ENCODE measurements around the gene ENOX1. TPM values are rescaled to one million over a fixed set of nuclear protein-coding genes. Genes with fewer than 3 reads are reported as not detected.

Gene ENOX1
- total and polyA plus RNA-seq, 2 donors (not counting 3 experiments of a cell fraction or from before 2014, with no cell fraction given): 0.17 to 0.97 TPM

- DNase-seq (ENCODE audit: low read depth, low spot score) (no peak), FAIRE-seq (no peak)
- H3K27ac ChIP-seq (ENCODE audit: insufficient read depth, low read depth, low read length): no peak overlapping the region
- H3K4me3 ChIP-seq (replicated peaks in 1 of 3; ENCODE audit: insufficient read depth in 1 of 3, low read depth in 1 of 3, low read length in 3 of 3): no peak overlapping the region
- no peaks in the 10 kb centered on the region for H3K27me3 ChIP-seq (ENCODE audit: control insufficient read depth in 2 of 2, insufficient read depth in 2 of 2, low read length in 2 of 2)
- ChIA-PET POLR2A (no interaction called here), CTCF (interaction anchor here (1.0 kb wide), 1 partner anchor 11 kb away, joined by 3 read pairs; no protein-coding TSS in a partner anchor)
- no TSS peak for BruUV-seq (replicated peaks)
- no peak overlapping the region for H2AFZ ChIP-seq (ENCODE audit: low read depth, low read length)
- H3K9ac ChIP-seq (replicated peaks; ENCODE audit: extremely low read depth, insufficient read depth, low read length): no peak overlapping the region
- H3K4me1 ChIP-seq (ENCODE audit: control insufficient read depth, extremely low read depth, insufficient read depth, low read length): peaks cover 2% of the 10 kb centered on the region
- H4K20me1 ChIP-seq (replicated peaks; ENCODE audit: control insufficient read depth, extremely low read depth, insufficient read depth, low read length): no peaks in the 10 kb centered on the region
- H3K9me3 ChIP-seq (replicated peaks; ENCODE audit: control insufficient read depth, insufficient read depth, low read length): no peaks in the 10 kb centered on the region
- no peaks in the 10 kb centered on the region for H3K9me1 ChIP-seq (replicated peaks; ENCODE audit: control insufficient read depth, extremely low read depth, insufficient read depth, low read length)
- H3K4me2 ChIP-seq (ENCODE audit: insufficient read depth, low read length): no peak overlapping the region
- TF ChIP-seq POLR2A (IDR thresholded peaks at IDR 0.05; ENCODE audit: low read depth, low read length) (no peak), MAX (IDR thresholded peaks at IDR 0.05; ENCODE audit: insufficient read depth, insufficient read length) (no peak), EZH2 (IDR thresholded peaks at IDR 0.05; ENCODE audit: borderline replicate concordance, low read depth, low read length, severe bottlenecking) (no peak), POLR2AphosphoS5 (IDR thresholded peaks at IDR 0.05; ENCODE audit: insufficient read depth, low read depth, low read length) (no peak), CTCF (IDR thresholded peaks at IDR 0.05; ENCODE audit: extremely low read depth in 1 of 2, insufficient read depth in 1 of 2, low read depth in 1 of 2, low read length in 2 of 2) (no peak), MYC (IDR thresholded peaks at IDR 0.05; ENCODE audit: low read depth, low read length) (no peak), FOS (IDR thresholded peaks at IDR 0.05; ENCODE audit: borderline replicate concordance, insufficient read depth, low read length) (no peak), JUN (IDR thresholded peaks at IDR 0.05; ENCODE audit: borderline replicate concordance, insufficient read depth, insufficient read length, low read depth) (no peak), GATA2 (IDR thresholded peaks at IDR 0.05; ENCODE audit: insufficient read depth, insufficient read length, low read depth, low read length) (no peak)
- H3K36me3 ChIP-seq (ENCODE audit: control insufficient read depth in 2 of 2, extremely low read depth in 1 of 2, insufficient read depth in 2 of 2, low read length in 2 of 2): no peaks in the 10 kb centered on the region
- dilution Hi-C loops (cut with MboI; ENCODE audit: extremely low pct_ligation_motif_present, low sequenced_read_pairs) (no loop called here), intact Hi-C loops (cut with micrococcal nuclease) (no loop called here)
- H3K79me2 ChIP-seq (ENCODE audit: control insufficient read depth, insufficient read depth, low read length): no peaks in the 10 kb centered on the region
Observed at GRCh38 chr13:43482026-43482425, 304.7 kb downstream of the ENOX1 start.
